Large intestine (tissue), 3 donors: Measurements from ENCODE around the gene CDK8. TPM values are rescaled to one million over a fixed set of nuclear protein-coding genes. Genes with fewer than 3 reads are reported as not detected.

ENCODE experiments used
- DNase-seq, 2 donors: peaks; one replicate each; pipeline versions ENCODE4 v3.0.0 to v3.0.0-alpha.2; 2013
- H3K27ac ChIP-seq: one replicate; pipeline ENCODE4 v1.5.1; 2013; ENCODE audit warnings: low read length
- H3K27me3 ChIP-seq: 2 replicates; pipeline ENCODE4 v1.6.1; 2013; ENCODE audit warnings: low read length; ENCODE audit not compliant: control insufficient read depth, insufficient read depth
- H3K36me3 ChIP-seq: 2 replicates; pipeline ENCODE4 v1.6.1; 2013; ENCODE audit warnings: low read length; ENCODE audit not compliant: control insufficient read depth, insufficient read depth
- H3K4me1 ChIP-seq: one replicate; pipeline ENCODE4 v1.6.1; 2013; ENCODE audit warnings: low read length; ENCODE audit not compliant: control insufficient read depth, insufficient read depth
- H3K4me3 ChIP-seq: one replicate; pipeline ENCODE4 v1.5.1; 2013; ENCODE audit warnings: low read length
- H3K9me3 ChIP-seq: one replicate; pipeline ENCODE4 v1.6.1; 2013; ENCODE audit warnings: mild to moderate bottlenecking, low read depth, low read length, moderate library complexity; ENCODE audit not compliant: control insufficient read depth
- WGBS: methylation state at CpG from one replicate; pipeline ENCODE4 v1.1.5; 2013; ENCODE audit warnings: low lambda C conversion rate; ENCODE audit not compliant: insufficient coverage; 5-methylcytosine and 5-hydroxymethylcytosine counted together
- polyA plus RNA-seq: library from polyadenylated mRNA; unstranded; fragments of 120-200 nt; gene quantifications from one replicate; pipeline ENCODE4 v1.2.1, GENCODE V29; 2013

The CDK8 gene
- polyA plus RNA-seq, 1 donor, result 30.1 TPM

DNA sequence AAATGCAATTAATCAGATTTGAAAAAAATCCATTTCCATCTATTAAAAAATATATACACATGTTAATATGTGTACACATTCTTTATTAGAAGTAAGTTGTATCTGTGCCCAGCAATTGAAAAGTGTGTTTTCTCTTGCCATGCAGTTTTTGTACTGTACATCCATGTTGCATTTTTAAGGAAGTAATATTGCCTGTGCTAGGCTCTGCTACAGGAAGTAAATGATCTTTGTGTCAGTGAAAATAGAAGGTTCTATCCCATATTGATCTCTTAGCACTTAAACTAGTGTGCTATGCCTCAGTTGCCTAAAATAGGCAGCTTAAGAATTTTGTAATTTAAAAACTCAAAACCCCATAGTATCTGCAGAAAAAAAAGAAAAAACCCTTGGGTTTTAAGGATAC, 122.5 kb downstream of the CDK8 start:
- DNase-seq, result no peak
- no peaks in the 10 kb centered on the region for H3K27me3 ChIP-seq

DNA sequence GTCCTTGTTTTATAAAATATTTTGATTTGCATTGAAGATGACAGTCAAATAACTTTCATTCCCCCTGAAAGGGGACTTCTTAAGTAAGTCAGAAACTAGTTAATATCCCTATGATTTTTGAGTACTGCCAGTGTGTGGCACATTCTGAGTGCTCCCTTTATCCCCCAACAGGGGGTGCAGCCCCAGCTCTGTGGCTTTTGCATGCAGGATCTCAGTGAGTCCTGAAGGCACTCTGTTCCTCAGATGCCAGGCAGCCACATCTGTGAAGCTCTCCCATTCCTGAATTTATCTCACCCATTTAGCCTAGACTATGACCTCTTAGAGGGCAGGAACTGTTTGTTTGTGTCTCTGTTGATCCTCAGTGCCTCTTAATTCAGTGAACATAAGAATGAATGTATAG, 123.1 kb downstream of the CDK8 start:
- no peaks in the 10 kb centered on the region for H3K4me1 ChIP-seq
- no peak for DNase-seq
- H3K4me3 ChIP-seq, result no peak overlapping the region
- H3K27ac ChIP-seq, result no peak overlapping the region
- H3K27me3 ChIP-seq, result no peaks in the 10 kb centered on the region
- no peaks in the 10 kb centered on the region for H3K36me3 ChIP-seq
- no peaks in the 10 kb centered on the region for H3K9me3 ChIP-seq

More for the DNA sequence above, 122.5 kb downstream of the CDK8 start:
- no peak overlapping the region for H3K4me3 ChIP-seq
- no peak overlapping the region for H3K27ac ChIP-seq
- H3K4me1 ChIP-seq, result no peaks in the 10 kb centered on the region
- no peaks in the 10 kb centered on the region for H3K36me3 ChIP-seq
- H3K9me3 ChIP-seq, result no peaks in the 10 kb centered on the region

DNA sequence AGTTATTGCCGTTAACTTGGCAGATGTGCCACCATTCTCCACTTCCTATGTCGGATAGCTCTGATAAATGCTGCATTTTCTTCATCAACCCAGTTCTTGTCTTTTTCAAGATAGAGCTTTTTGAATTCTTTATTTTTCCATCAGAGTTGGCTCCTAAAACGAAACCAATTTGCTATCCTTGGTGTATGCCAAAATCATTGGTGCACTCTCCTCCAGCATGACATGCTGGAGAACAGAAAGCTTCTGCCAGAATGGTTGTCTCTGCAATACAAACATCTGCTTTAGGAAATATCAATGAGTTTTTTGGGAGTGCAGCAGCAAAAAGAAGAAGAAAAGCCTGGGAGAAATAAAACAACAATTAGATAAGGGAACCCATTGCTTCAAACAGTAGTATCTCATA, 124.2 kb downstream of the CDK8 start:
- H3K9me3 ChIP-seq, result no peaks in the 10 kb centered on the region
- no peak overlapping the region for H3K27ac ChIP-seq
- WGBS, result 100% methylated on average over 1 of the region's 3 CpGs
- DNase-seq, result no peak
- no peak overlapping the region for H3K4me3 ChIP-seq
- no peaks in the 10 kb centered on the region for H3K4me1 ChIP-seq
- no peaks in the 10 kb centered on the region for H3K27me3 ChIP-seq
- H3K36me3 ChIP-seq, result peaks cover 2% of the 10 kb centered on the region

DNA sequence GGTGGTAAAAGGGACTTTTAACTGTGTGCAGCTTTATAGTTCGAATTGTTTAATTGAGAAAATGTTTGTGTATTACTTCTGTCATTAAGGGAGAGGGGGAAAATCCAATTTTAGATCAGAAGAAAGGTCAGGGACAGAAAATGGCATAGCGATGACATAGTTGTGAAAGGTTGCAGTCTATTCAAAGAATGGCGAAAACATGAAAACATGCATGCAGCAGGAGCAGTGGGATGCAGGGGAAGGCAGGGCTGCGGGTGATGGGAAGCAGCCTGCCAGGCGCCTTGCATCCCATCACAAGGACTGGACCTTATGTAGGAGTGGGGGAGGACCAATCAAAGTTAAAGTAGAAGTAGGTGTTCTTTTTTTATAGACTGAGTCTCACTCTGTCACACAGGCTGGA, 125.9 kb downstream of the CDK8 start:
- 100% methylated on average over 1 of the region's 5 CpGs for WGBS
- Histone ChIP-seq H3K4me3 (no peak overlapping the region), H3K27ac (no peak overlapping the region), H3K9me3 (no peaks in the 10 kb centered on the region), H3K36me3 (peaks cover 2% of the 10 kb centered on the region), H3K4me1 (no peaks in the 10 kb centered on the region), H3K27me3 (no peaks in the 10 kb centered on the region)
- DNase-seq, result no peak

DNA sequence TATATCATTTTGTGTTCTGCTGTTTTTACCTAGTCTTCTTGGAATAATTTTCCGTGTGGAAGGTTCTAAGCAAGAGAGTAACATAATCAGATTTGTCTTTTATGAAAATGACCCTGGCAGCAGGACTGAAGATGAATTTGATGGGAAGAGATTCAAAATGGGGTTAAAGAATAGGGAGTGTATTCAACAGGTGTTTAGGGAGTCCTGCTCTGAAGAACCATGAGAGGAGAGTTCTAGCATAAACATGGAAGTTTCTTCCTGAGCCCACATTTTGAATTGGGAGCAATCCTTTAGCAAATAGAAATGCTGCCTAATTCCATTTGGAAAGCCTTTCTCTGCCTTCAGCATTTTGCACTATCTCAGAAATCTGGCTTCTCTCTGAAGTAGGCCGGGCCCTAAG, 127.0 kb downstream of the CDK8 start:
- Histone ChIP-seq H3K4me3 (no peak overlapping the region), H3K9me3 (no peaks in the 10 kb centered on the region), H3K27ac (no peak overlapping the region), H3K36me3 (peaks cover 7% of the 10 kb centered on the region), H3K4me1 (no peaks in the 10 kb centered on the region), H3K27me3 (no peaks in the 10 kb centered on the region)
- no peak for DNase-seq
- WGBS, result no CpG with 5 or more reads among the region's 2 CpGs

DNA sequence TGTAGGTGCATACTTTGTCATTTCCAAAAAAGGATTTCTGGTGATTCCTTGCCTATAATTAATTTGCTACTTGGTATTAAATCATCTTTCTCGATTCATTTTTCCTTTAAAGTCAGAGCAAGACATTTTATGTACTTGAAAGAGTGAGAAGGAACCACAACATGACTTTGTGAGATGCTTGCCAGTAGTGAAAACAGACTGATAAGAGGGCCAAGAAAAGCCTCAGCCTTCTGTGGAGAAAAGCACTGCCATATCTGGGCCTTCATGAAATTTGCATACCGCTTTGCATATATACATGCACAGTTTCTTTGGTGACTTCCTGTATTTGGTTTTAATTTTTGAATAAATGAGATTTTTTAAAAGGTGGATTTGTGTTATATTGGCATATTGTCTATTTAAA, 128.4 kb downstream of the CDK8 start:
- DNase-seq, result no peak
- no peaks in the 10 kb centered on the region for H3K9me3 ChIP-seq
- peaks cover 19% of the 10 kb centered on the region for H3K36me3 ChIP-seq
- no peak overlapping the region for H3K4me3 ChIP-seq
- WGBS, result 100% methylated on average over 1 of the region's 2 CpGs
- no peaks in the 10 kb centered on the region for H3K27me3 ChIP-seq
- H3K4me1 ChIP-seq, result no peaks in the 10 kb centered on the region
- no peak overlapping the region for H3K27ac ChIP-seq

DNA sequence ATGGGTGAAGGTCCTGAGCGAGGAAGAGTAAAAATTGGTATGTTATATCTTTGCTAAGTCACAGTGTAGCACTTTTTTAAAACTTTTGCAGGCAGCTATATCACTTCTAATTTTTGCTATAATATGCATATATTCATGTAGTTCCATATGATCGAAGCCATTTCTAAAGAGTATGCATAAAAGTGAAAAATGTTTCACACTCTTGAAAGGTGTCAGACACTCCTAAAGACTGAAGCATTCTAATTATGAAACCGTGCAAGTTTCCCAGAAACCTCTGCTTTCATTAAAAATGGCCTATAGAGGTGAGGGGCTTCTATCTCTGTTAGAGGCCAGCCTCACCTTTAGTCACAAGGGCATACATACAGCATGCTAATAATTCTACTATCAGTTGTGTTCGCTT, 128.9 kb downstream of the CDK8 start:
- no peak overlapping the region for H3K27ac ChIP-seq
- 80% methylated on average over 1 of the region's 4 CpGs for WGBS
- no peaks in the 10 kb centered on the region for H3K27me3 ChIP-seq
- no peaks in the 10 kb centered on the region for H3K4me1 ChIP-seq
- H3K36me3 ChIP-seq, result peaks cover 19% of the 10 kb centered on the region
- DNase-seq, result no peak
- no peaks in the 10 kb centered on the region for H3K9me3 ChIP-seq
- no peak overlapping the region for H3K4me3 ChIP-seq

DNA sequence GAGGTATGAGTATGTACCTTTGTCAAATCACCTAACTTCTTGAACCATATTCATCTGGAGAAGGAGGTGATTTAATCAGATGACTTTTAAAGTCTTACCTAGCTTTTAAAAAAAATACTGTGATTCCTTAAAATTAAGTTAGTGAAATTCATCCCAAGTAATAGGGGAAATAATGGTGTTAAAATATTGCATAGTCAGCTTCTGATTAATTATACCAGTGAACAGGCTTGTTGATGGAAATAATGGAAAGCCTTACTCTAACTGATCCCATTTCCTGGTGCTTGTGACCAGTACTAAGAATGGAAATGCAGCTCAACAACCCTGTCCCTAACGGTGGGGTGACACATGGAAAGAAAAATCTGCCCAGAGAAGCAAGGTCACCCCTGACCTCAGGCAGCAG, 130.7 kb downstream of the CDK8 start:
- no peak for DNase-seq
- WGBS, result no CpG with 5 or more reads among the region's 1 CpG
- no peak overlapping the region for H3K4me3 ChIP-seq

DNA sequence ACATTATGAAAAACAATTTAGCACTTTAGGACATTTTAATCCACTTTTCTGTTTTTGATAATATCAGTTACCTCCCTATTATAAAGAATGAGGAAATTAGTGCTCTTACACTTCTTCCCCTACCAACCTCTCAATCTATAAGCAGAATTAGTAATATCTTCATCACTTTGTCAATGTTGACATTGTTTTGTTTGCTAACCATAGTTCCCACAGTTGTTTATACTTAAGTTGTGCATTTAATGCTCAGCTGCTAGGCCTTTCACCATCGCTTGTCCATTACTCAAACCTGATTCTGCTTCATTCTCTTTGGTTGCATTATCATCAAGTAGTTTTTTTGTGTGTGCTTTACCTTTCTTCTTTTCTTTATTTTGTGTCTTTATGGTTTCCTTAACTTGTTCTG, 132.1 kb downstream of the CDK8 start:
- WGBS, result 80% methylated on average over 1 of the region's 1 CpG
- no peaks in the 10 kb centered on the region for H3K9me3 ChIP-seq
- no peaks in the 10 kb centered on the region for H3K27me3 ChIP-seq
- H3K4me1 ChIP-seq, result no peaks in the 10 kb centered on the region
- peaks cover 28% of the 10 kb centered on the region for H3K36me3 ChIP-seq
- no peak overlapping the region for H3K4me3 ChIP-seq
- DNase-seq, result no peak
- no peak overlapping the region for H3K27ac ChIP-seq

More for the DNA sequence above, 130.7 kb downstream of the CDK8 start:
- H3K27me3 ChIP-seq, result no peaks in the 10 kb centered on the region
- no peak overlapping the region for H3K27ac ChIP-seq
- H3K36me3 ChIP-seq, result peaks cover 24% of the 10 kb centered on the region
- no peaks in the 10 kb centered on the region for H3K4me1 ChIP-seq
- H3K9me3 ChIP-seq, result no peaks in the 10 kb centered on the region

DNA sequence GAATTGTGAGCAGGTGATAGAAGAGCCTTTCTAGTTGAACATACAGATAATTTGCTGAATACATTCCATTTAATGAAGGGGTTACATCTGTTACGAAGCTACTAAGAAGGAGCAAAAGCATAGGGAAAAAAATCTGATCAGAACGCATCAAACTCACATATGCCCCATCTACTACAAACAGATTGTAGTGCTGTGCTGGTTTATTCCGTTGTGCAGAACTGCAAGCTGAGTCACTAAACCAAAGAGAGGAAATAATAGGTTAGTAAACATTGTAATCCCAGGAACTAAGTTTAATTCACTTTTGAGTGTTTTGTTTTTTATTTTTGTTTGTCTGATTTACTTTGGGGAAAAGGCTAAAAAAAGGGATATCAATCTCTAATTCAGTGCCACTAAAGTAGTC, 136.3 kb downstream of the CDK8 start:
- Histone ChIP-seq H3K9me3 (no peaks in the 10 kb centered on the region), H3K27me3 (no peaks in the 10 kb centered on the region), H3K27ac (no peak overlapping the region), H3K4me1 (no peaks in the 10 kb centered on the region), H3K36me3 (peaks cover 25% of the 10 kb centered on the region), H3K4me3 (no peak overlapping the region)
- no peak for DNase-seq
- WGBS, result 78% methylated on average over 1 of the region's 3 CpGs

DNA sequence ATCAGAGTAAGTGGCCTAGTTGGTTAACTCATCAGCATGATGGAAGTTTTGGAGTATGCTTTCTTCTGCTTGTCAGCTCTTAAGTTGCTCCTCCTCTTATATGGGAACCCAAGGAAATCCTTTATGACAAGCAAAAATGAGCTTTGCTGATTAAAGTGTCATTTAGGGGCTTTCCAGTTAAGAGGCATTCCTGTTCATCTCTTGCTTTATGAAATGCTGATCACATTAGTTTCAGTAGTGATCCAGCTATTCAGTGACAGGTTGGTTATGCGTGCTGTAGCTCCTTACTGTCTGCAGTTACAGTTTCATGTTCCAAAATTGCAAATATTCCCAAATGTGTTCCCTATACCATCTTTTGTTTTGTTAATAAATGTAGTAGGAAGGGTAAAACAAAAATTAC, 146.6 kb downstream of the CDK8 start:
- Histone ChIP-seq H3K36me3 (peaks cover 29% of the 10 kb centered on the region), H3K27me3 (no peaks in the 10 kb centered on the region), H3K4me1 (no peaks in the 10 kb centered on the region), H3K27ac (no peak overlapping the region), H3K4me3 (no peak overlapping the region), H3K9me3 (no peaks in the 10 kb centered on the region)
- WGBS, result 83% methylated on average over 1 of the region's 1 CpG
- DNase-seq, result no peak
